Duodenal mucosa (tissue), 2 donors: Measurements from ENCODE around the gene KRT82.
"Not testable (repeated sequence)": the region's sequence is repeated elsewhere in the genome, so short reads cannot be mapped to it uniquely, and the experiment has no call there.

Source experiments
- H3K27ac ChIP-seq: one replicate; pipeline ENCODE4 v1.7.0; 2013; ENCODE audit warnings: low read depth, low read length
- H3K27me3 ChIP-seq, 2 donors: one replicate each; pipeline ENCODE4 v1.7.0; 2013; ENCODE audit warnings: low read length in 2 of 2, control low read depth in 1 of 2; ENCODE audit not compliant: insufficient read depth in 2 of 2, control insufficient read depth in 1 of 2
- H3K36me3 ChIP-seq, 2 donors: one replicate each; pipeline ENCODE4 v1.7.0; 2013; ENCODE audit warnings: low read length in 2 of 2, control low read depth in 1 of 2; ENCODE audit not compliant: insufficient read depth in 2 of 2, control insufficient read depth in 1 of 2
- H3K4me1 ChIP-seq, 2 donors: one replicate each; pipeline ENCODE4 v1.7.0; 2013; ENCODE audit warnings: low read length in 2 of 2, control low read depth in 1 of 2; ENCODE audit not compliant: insufficient read depth in 2 of 2, control insufficient read depth in 1 of 2
- H3K4me3 ChIP-seq, 2 donors: one replicate each; pipeline ENCODE4 v1.7.0; 2013; ENCODE audit warnings: low read length in 2 of 2, low read depth in 1 of 2
- H3K9ac ChIP-seq, 2 donors: one replicate each; pipeline ENCODE4 v1.7.0; 2013; ENCODE audit warnings: low read length in 2 of 2, low read depth in 1 of 2
- H3K9me3 ChIP-seq, 2 donors: one replicate each; pipeline ENCODE4 v1.7.0; 2013; ENCODE audit warnings: low read length in 2 of 2, control low read depth in 1 of 2; ENCODE audit not compliant: control insufficient read depth in 1 of 2

The KRT82 gene

DNA sequence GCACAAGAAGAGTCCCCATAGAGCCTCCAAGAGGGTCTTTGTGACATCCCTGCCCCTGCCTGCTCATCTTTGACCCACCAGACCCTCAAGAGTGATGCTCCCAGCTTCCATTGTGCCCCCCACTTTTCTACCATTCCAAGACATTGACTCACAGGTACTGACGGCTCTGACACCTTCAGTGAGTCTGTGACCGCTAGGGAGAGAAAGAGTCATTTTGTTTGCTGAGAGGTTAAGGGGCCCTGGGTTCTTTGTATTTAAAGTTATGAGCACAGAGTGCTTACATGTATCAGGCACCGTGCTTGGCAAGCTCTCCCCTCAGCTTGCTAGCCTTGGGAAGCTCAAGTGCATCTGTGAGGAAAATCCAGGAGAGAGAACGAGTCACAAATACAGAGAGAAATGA is 7.1 kb upstream of the KRT82 start:
- Histone ChIP-seq H3K36me3 (no peaks in the 10 kb centered on the region), H3K9ac (no peak overlapping the region), H3K4me1 (peaks cover 0 to 6% of the 10 kb centered on the region in 2 donors), H3K4me3 (no peak overlapping the region), H3K9me3 (no peaks in the 10 kb centered on the region), H3K27ac (no peak overlapping the region), H3K27me3 (no peaks in the 10 kb centered on the region)

DNA sequence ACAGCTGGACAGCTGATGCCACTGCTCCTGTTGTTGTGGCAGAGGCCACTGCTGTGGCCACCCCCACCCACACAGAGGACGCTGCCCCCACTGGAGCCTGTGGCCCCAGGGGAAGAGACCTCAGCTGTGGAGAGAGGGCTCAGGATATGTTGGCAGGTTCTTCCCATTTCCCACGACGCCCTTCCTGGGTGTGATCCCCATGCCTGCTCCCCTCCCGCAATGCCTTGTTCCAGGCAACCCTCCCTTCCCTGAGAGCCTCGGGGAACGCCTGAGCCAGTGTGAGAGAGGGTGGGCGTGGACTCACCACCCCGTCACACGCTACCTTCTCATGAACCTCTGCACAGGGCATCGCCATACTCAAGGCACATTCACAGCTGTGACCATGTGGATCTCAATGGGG is 5.7 kb upstream of the KRT82 start:
- Histone ChIP-seq H3K9me3 (no peaks in the 10 kb centered on the region), H3K36me3 (no peaks in the 10 kb centered on the region), H3K27me3 (no peaks in the 10 kb centered on the region), H3K4me3 (no peak overlapping the region), H3K27ac (no peak overlapping the region), H3K4me1 (peaks cover 0 to 6% of the 10 kb centered on the region in 2 donors), H3K9ac (no peak overlapping the region)

DNA sequence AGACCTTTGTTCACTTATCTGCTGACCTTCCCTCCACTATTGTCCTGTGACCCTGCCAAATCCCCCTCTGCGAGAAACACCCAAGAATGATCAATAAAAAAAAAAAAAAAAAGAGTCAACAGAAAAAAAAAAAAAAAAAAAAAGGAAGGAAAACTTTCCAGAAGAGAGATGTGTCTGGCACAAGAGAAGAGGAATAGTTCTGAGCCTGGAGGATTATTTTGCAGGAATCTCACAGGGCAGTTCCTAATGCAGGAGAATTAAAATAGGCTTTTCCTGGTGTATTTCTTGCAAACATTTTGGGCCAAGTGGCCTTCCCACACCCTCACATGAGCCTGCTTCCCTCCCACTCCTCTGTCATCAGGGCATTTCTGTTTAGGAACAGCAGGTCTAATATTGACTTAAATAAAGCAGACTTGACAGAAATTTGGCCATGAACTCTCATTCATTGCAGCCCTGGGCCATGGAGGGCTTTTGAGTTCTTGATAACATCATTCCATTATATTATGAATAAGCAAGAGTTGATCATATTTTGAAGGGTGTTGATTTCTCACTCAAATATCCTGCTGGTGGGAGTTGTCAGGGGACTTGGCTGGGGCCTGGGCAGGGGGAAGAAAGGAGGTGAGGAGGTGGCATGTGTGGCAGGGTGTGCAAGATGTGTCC is 4.6 kb upstream of the KRT82 start:
- H3K9ac ChIP-seq, H3K27me3 ChIP-seq, H3K4me1 ChIP-seq, H3K36me3 ChIP-seq, H3K9me3 ChIP-seq, H3K4me3 ChIP-seq, H3K27ac ChIP-seq: not testable (repeated sequence)

DNA sequence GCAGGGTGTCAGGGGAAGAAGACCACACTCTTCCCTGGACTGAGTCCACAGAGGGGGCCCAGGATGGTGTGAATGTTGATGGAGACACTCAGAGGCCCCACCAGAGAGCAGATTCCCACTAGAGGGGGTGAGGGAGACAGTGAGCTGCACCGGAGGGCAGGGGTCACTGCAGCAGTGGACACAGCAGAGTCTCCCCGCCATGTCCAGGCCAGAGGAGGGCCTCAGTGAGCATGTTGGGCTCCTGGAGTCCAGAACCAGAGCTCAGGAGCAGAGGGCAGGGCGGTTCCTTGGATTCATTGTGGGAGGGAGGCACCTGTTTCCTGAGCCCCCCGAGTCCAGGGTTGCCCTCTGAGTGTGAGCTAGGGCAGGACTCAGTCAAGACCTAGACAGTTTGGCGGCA is 1.8 kb upstream of the KRT82 start:
- Histone ChIP-seq H3K4me1 (no peaks in the 10 kb centered on the region), H3K4me3 (no peak overlapping the region), H3K27me3 (peaks cover 0 to 3% of the 10 kb centered on the region in 2 donors), H3K36me3 (no peaks in the 10 kb centered on the region), H3K9ac (no peak overlapping the region), H3K27ac (no peak overlapping the region), H3K9me3 (no peaks in the 10 kb centered on the region)

DNA sequence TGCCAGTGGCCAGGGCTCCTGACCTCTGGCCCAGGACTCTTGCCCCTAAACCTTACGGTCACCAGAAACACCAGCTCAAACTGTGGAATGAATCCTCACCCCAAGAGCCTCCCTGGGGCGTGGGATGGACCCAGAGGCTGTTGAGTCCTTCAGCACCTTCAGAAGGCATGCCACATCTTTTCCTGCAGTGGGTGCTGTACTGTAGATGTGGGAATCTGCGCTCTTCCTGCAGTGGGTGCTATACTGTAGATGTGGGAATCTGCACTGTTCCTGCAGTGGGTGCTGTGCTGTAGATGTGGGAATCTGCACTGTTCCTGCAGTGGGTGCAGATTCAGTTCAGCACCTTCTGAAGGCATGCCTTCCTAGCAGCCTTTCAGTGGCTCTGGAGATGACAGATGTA is 1.2 kb downstream of the KRT82 start:
- peaks cover 0 to 3% of the 10 kb centered on the region in 2 donors for H3K27me3 ChIP-seq
- H3K9me3 ChIP-seq, result no peaks in the 10 kb centered on the region
- no peaks in the 10 kb centered on the region for H3K4me1 ChIP-seq
- H3K27ac ChIP-seq, result no peak overlapping the region
- H3K36me3 ChIP-seq, result no peaks in the 10 kb centered on the region
- no peak overlapping the region for H3K4me3 ChIP-seq
- H3K9ac ChIP-seq, result no peak overlapping the region

DNA sequence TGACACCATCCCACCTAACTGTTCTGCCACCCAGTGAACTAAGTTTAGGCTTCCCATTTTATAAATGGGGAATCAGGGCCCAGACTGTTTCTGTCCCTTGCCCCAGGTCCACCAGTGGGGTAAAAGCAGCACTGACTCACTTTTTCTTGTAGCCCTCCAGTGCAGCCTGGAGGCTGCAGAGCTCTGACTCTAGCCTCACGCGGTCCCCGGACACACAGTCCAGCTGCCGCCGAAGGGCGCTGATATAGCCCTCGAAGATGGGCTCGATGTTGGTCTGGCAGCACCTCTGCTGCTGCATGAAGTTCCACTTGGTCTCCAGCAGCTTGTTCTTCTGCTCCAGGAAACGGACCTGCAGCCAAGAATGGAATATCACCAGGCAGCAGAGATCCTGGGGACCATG is 2.6 kb downstream of the KRT82 start:
- Histone ChIP-seq H3K9me3 (no peaks in the 10 kb centered on the region), H3K4me1 (no peaks in the 10 kb centered on the region), H3K27ac (no peak overlapping the region), H3K4me3 (no peak overlapping the region), H3K27me3 (peaks cover 0 to 3% of the 10 kb centered on the region in 2 donors), H3K36me3 (no peaks in the 10 kb centered on the region), H3K9ac (no peak overlapping the region)

DNA sequence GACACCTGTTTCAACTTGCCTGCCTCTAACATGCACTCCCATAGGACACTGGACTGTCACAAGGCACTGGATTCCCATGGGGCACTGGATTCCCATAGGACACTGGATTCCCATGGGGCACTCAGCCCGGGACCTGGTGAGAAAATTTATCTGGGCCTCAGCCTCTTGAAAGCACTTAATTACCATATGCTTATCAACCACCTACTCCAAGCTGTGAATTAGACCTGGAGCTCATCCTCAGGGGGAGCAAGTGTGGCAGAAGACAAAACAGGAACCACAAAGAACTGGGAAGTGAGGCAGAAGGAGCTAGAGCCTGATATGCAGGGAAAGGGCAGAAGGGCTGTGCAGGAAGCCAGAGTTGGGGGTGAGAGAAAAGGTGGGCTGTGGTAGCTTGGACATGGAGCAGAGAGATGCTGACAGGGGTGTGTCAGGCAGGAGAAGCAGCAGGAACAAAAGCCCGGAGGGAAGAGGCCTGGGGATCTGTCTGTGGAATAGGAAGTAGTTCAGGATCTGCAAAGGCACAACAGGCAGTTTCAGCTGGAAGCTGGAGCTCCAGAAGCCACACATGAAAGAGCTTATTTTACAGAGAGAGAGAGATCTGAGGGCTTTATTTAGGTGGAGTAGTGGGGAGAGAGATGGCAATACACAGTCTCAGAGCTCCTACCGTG is 3.1 kb downstream of the KRT82 start:
- no peak overlapping the region for H3K4me3 ChIP-seq
- H3K4me1 ChIP-seq, result no peaks in the 10 kb centered on the region
- H3K27ac ChIP-seq, result no peak overlapping the region
- no peaks in the 10 kb centered on the region for H3K36me3 ChIP-seq
- no peaks in the 10 kb centered on the region for H3K9me3 ChIP-seq
- no peak overlapping the region for H3K9ac ChIP-seq
- H3K27me3 ChIP-seq, result peaks cover 0 to 3% of the 10 kb centered on the region in 2 donors

DNA sequence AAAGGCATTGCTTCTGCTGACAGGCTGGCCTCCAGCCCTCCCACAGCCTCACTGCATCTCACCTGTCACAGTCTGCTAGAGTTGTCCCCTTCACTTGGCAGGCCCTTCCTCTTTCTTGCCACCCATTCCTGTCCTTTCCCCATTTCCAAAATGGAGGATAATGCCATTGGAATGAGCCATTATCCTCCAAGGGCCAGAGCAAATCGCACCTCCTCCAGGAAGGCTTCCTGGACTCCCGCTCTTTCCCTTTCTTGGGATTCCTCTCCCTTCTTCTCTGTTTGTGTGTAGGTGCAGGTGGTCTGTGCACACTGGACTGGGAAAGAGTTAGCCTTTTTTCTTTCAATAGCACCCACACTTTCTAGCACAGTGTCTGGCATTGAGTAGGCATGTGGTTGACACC is 3.8 kb downstream of the KRT82 start:
- Histone ChIP-seq H3K9ac (no peak overlapping the region), H3K36me3 (no peaks in the 10 kb centered on the region), H3K4me1 (no peaks in the 10 kb centered on the region), H3K27ac (no peak overlapping the region), H3K4me3 (no peak overlapping the region), H3K27me3 (peaks cover 0 to 3% of the 10 kb centered on the region in 2 donors), H3K9me3 (no peaks in the 10 kb centered on the region)

DNA sequence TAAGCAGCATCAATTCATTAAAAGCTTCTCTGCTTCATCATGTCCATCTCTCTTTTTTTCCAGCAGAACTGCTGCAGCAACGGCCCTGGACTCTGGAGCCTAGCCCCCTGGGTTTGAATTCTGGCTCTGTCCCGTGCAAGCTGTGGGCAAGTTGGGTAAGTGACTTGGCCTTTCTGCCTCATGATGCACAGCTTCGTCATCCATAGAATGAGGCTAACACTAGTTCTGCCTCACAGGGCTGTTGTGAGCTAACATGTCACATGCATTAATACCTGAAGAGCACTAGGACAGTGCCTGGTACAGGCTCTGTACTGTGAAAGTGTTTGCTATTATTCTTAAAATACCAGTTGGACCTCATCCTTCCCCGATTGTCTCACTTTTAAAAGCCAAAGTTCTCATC is 4.2 kb downstream of the KRT82 start:
- Histone ChIP-seq H3K4me3 (no peak overlapping the region), H3K9ac (no peak overlapping the region), H3K9me3 (no peaks in the 10 kb centered on the region), H3K27ac (no peak overlapping the region), H3K4me1 (no peaks in the 10 kb centered on the region), H3K27me3 (peaks cover 0 to 3% of the 10 kb centered on the region in 2 donors), H3K36me3 (no peaks in the 10 kb centered on the region)

DNA sequence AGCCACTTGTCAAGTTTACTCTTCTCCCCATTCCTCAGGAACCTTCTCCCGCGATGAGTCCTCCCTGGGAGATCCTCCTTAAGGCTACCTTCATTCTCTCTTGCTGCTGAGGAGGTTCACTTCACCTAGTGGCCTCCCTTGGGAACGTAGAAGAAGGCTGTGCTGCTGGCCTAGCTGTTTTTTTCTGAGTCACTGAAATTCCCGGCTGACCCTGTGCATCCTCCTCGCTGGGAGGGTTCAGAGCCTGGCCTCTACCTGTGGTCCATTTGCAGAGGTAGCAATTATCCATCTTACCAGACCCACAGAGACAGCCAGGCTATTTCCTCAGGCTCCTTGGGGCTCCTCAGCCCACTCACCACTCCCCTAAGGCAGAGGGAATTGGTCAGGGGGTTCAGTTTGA is 4.6 kb downstream of the KRT82 start:
- Histone ChIP-seq H3K9me3 (no peaks in the 10 kb centered on the region), H3K27ac (no peak overlapping the region), H3K4me3 (no peak overlapping the region), H3K36me3 (no peaks in the 10 kb centered on the region), H3K4me1 (no peaks in the 10 kb centered on the region), H3K9ac (no peak overlapping the region), H3K27me3 (peaks cover 0 to 3% of the 10 kb centered on the region in 2 donors)
